H9 (cell line): Measurements from ENCODE around the gene MXD3. TPM values are rescaled to one million over a fixed set of nuclear protein-coding genes. Genes with fewer than 3 reads are reported as not detected.

ENCODE experiments used
- DNase-seq: peaks from one replicate; pipeline ENCODE4 v3.0.0-alpha.2; 2017
- H2AFZ ChIP-seq: one replicate; pipeline ENCODE4 v1.6.1; 2013; ENCODE audit warnings: mild to moderate bottlenecking, low read length, control low read depth, moderate library complexity
- H2AK5ac ChIP-seq: 2 replicates; pipeline ENCODE4 v1.6.1; 2013; ENCODE audit warnings: low read length, control low read depth, mixed read lengths; ENCODE audit not compliant: insufficient read length
- H2BK120ac ChIP-seq: one replicate; pipeline ENCODE4 v1.6.1; 2013; ENCODE audit warnings: low read depth, mild to moderate bottlenecking, low read length, control low read depth, inconsistent platforms; ENCODE audit not compliant: poor library complexity, severe bottlenecking
- H2BK12ac ChIP-seq: 2 replicates; pipeline ENCODE4 v1.6.1; 2013; ENCODE audit warnings: low read length, control low read depth, mixed read lengths, low read depth; ENCODE audit not compliant: insufficient read length
- H2BK15ac ChIP-seq: 2 replicates; pipeline ENCODE4 v1.6.1; 2013; ENCODE audit warnings: low read depth, low read length, control low read depth
- H2BK20ac ChIP-seq: one replicate; pipeline ENCODE4 v1.6.1; 2013; ENCODE audit warnings: low read depth, mild to moderate bottlenecking, low read length, control low read depth, inconsistent platforms; ENCODE audit not compliant: poor library complexity, severe bottlenecking
- H2BK5ac ChIP-seq: 2 replicates; pipeline ENCODE4 v1.6.1; 2013; ENCODE audit warnings: low read length, control low read depth, mixed read lengths; ENCODE audit not compliant: insufficient read length
- H3K14ac ChIP-seq: 2 replicates; pipeline ENCODE4 v1.6.1; 2013; ENCODE audit warnings: low read length, control low read depth; ENCODE audit not compliant: insufficient read depth
- H3K18ac ChIP-seq: 2 replicates; pipeline ENCODE4 v1.6.1; 2013; ENCODE audit warnings: low read depth, mild to moderate bottlenecking, mixed read lengths, low read length, control low read depth; ENCODE audit not compliant: insufficient read length
- H3K23ac ChIP-seq: 2 replicates; pipeline ENCODE4 v1.6.1; 2013; ENCODE audit warnings: low read length, control low read depth, mixed read lengths, low read depth; ENCODE audit not compliant: insufficient read length
- H3K23me2 ChIP-seq: 2 replicates; pipeline ENCODE4 v1.6.1; 2013; ENCODE audit warnings: low read depth, mild to moderate bottlenecking, mixed read lengths, low read length, control low read depth; ENCODE audit not compliant: insufficient read length, poor library complexity, severe bottlenecking
- H3K27ac ChIP-seq: 2 replicates; pipeline ENCODE4 v1.5.1; 2013; ENCODE audit warnings: low read length, control low read depth, mixed read lengths, low read depth; ENCODE audit not compliant: insufficient read length
- H3K27me3 ChIP-seq: 2 replicates; pipeline ENCODE4 v1.6.1; 2013; ENCODE audit warnings: low read length, control low read depth, inconsistent platforms; ENCODE audit not compliant: insufficient read depth
- H3K4ac ChIP-seq: 2 replicates; pipeline ENCODE4 v1.6.1; 2013; ENCODE audit warnings: low read depth, mild to moderate bottlenecking, control low read depth, inconsistent platforms, low read length, moderate library complexity
- H3K4me1 ChIP-seq: 2 replicates; pipeline ENCODE4 v1.6.1; 2013; ENCODE audit warnings: low read length, control low read depth, inconsistent platforms; ENCODE audit not compliant: insufficient read depth
- H3K4me2 ChIP-seq: 2 replicates; pipeline ENCODE4 v1.6.1; 2013; ENCODE audit warnings: low read length, control low read depth, mixed read lengths; ENCODE audit not compliant: insufficient read length, insufficient read depth
- H3K56ac ChIP-seq: 2 replicates; pipeline ENCODE4 v1.6.1; 2013; ENCODE audit warnings: low read depth, mild to moderate bottlenecking, mixed read lengths, low read length, control low read depth; ENCODE audit not compliant: insufficient read length
- H3K79me1 ChIP-seq: 2 replicates; pipeline ENCODE4 v1.6.1; 2013; ENCODE audit warnings: low read depth, mild to moderate bottlenecking, moderate library complexity, low read length, control low read depth, inconsistent platforms; ENCODE audit not compliant: insufficient read depth, poor library complexity, severe bottlenecking
- H3K79me2 ChIP-seq: 2 replicates; pipeline ENCODE4 v1.6.1; 2013; ENCODE audit warnings: low read length, control low read depth, inconsistent platforms; ENCODE audit not compliant: insufficient read depth
- H3K9ac ChIP-seq: 2 replicates; pipeline ENCODE4 v1.6.1; 2013; ENCODE audit warnings: low read length, control low read depth, mixed read lengths; ENCODE audit not compliant: insufficient read length; ENCODE audit errors: extremely low read depth
- H3K9me3 ChIP-seq: one replicate; pipeline ENCODE4 v1.6.1; 2013; ENCODE audit warnings: low read depth, low read length, inconsistent platforms; ENCODE audit not compliant: control insufficient read depth
- H3T11ph ChIP-seq: one replicate; pipeline ENCODE4 v1.6.1; 2013; ENCODE audit warnings: mild to moderate bottlenecking, low read length, control low read depth, inconsistent platforms
- H4K20me1 ChIP-seq: one replicate; pipeline ENCODE4 v1.6.1; 2013; ENCODE audit not compliant: control insufficient read depth, insufficient read length, insufficient read depth
- H4K5ac ChIP-seq: 2 replicates; pipeline ENCODE4 v1.6.1; 2013; ENCODE audit warnings: low read depth, mild to moderate bottlenecking, mixed read lengths, low read length, control low read depth; ENCODE audit not compliant: insufficient read length
- H4K8ac ChIP-seq: replicated peaks from 2 replicates; pipeline ENCODE4 v1.6.1; 2013; ENCODE audit warnings: low read length, control low read depth, mixed read lengths, low read depth; ENCODE audit not compliant: insufficient read length
- H4K91ac ChIP-seq: 2 replicates; pipeline ENCODE4 v1.6.1; 2013; ENCODE audit warnings: low read depth, mild to moderate bottlenecking, moderate library complexity, mixed read lengths, low read length, control low read depth; ENCODE audit not compliant: insufficient read length
- H3K27ac Mint-ChIP-seq, 3 experiments: 2 replicates in 2 of 3; 3 replicates in 1 of 3; pipeline ENCODE4 v1.8.0; 2020 to 2021; ENCODE audit warnings: mixed read lengths in 3 of 3, mild to moderate bottlenecking in 1 of 3, moderate library complexity in 1 of 3
- H3K27me3 Mint-ChIP-seq: 2 replicates; pipeline ENCODE4 v1.8.0; 2021; ENCODE audit warnings: low read depth, mild to moderate bottlenecking, moderate library complexity, mixed read lengths
- H3K36me3 Mint-ChIP-seq, 3 experiments: 2 replicates in 2 of 3; 3 replicates in 1 of 3; pipeline ENCODE4 v1.8.0; 2020 to 2021; ENCODE audit warnings: low read depth in 3 of 3, mixed read lengths in 3 of 3; ENCODE audit not compliant: insufficient read depth in 1 of 3
- H3K4me1 Mint-ChIP-seq, 2 experiments: 2 replicates each; pipeline ENCODE4 v1.8.0; 2020; ENCODE audit warnings: mixed read lengths in 2 of 2
- H3K4me3 Mint-ChIP-seq, 2 experiments: 2 replicates in 1 of 2; 3 replicates in 1 of 2; pipeline ENCODE4 v1.8.0; 2020 to 2021; ENCODE audit warnings: mild to moderate bottlenecking in 2 of 2, mixed read lengths in 2 of 2, moderate library complexity in 1 of 2
- H3K9me3 Mint-ChIP-seq, 2 experiments: 2 replicates in 1 of 2; 3 replicates in 1 of 2; pipeline ENCODE4 v1.8.0; 2020; ENCODE audit warnings: mild to moderate bottlenecking in 2 of 2, mixed read lengths in 2 of 2, moderate library complexity in 1 of 2
- WGBS: extraction: QIAGEN DNeasy Blood & Tissue Kit; methylation state at CpG from one replicate; pipeline ENCODE4 v1.1.7; 2013; ENCODE audit warnings: missing lambda C conversion rate, low lambda C conversion rate, mixed read lengths; ENCODE audit not compliant: insufficient read length; ENCODE audit errors: extremely low coverage; 5-methylcytosine and 5-hydroxymethylcytosine counted together
- total RNA-seq: library from RNA; stranded (reverse); gene quantifications from 2 replicates; pipeline ENCODE4 v1.2.1, GENCODE V29; 2021
- TF ChIP-seq, protein P1 (sequence below): fragments of 200-600 bp; sonication (generic); conservative IDR thresholded peaks from 3 replicates; pipeline ENCODE4 v1.8.0; 2021; ENCODE audit warnings: antibody characterized with exemption, mild to moderate bottlenecking

Gene MXD3
- total RNA-seq, 1 experiment from 2014 or later = 9.8 TPM

DNA sequence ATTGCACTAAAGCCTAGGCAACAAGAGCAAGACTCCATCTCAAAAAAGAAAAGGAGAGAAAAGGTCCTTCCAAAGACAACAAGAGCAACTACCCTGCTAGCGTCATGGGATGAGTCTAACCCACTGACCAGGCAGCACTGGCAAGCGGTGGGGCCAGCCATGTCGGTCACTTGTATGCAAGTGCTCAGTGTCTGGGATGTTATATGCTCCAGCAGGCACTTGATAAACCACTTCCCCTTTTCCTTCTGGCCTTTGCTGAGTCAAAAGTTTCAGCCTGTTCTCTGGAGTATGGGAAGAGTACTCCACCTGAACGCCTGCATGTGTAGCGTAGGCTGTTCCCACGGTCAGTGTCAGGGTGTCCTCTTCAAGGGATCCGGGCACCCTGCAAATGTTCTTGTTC is 9.2 kb upstream of the MXD3 start:
- H3K23me2 ChIP-seq = no peaks in the 10 kb centered on the region
- no peak overlapping the region for H2BK5ac ChIP-seq
- no peaks in the 10 kb centered on the region for H4K20me1 ChIP-seq
- no peak overlapping the region for H2AK5ac ChIP-seq
- H2BK120ac ChIP-seq = no peak overlapping the region
- H3T11ph ChIP-seq = no peak overlapping the region
- no peaks in the 10 kb centered on the region for H3K27me3 Mint-ChIP-seq
- H2BK15ac ChIP-seq = no peak overlapping the region
- whole genome bisulfite sequencing = no CpG with 5 or more reads among the region's 7 CpGs
- H2BK12ac ChIP-seq = no peak overlapping the region
- H3K4me3 Mint-ChIP-seq = no peak overlapping the region
- H3K79me1 ChIP-seq = no peaks in the 10 kb centered on the region
- H3K23ac ChIP-seq = no peak overlapping the region
- H3K14ac ChIP-seq = no peak overlapping the region
- no peak overlapping the region for H3K56ac ChIP-seq
- no peak overlapping the region for H3K4ac ChIP-seq
- no peaks in the 10 kb centered on the region for H3K79me2 ChIP-seq
- no peak overlapping the region for H4K5ac ChIP-seq
- peaks cover 8 to 13% (median 8%) of the 10 kb centered on the region in 3 experiments; a peak in 6 of 7 replicates for H3K36me3 Mint-ChIP-seq
- no peaks in the 10 kb centered on the region for H3K27me3 ChIP-seq
- H4K91ac ChIP-seq = no peak overlapping the region
- H3K27ac ChIP-seq = no peak overlapping the region
- H3K4me1 Mint-ChIP-seq = peaks cover 18 to 19% of the 10 kb centered on the region in 2 experiments
- H3K9ac ChIP-seq = no peak overlapping the region
- TF ChIP-seq, protein P1, sequence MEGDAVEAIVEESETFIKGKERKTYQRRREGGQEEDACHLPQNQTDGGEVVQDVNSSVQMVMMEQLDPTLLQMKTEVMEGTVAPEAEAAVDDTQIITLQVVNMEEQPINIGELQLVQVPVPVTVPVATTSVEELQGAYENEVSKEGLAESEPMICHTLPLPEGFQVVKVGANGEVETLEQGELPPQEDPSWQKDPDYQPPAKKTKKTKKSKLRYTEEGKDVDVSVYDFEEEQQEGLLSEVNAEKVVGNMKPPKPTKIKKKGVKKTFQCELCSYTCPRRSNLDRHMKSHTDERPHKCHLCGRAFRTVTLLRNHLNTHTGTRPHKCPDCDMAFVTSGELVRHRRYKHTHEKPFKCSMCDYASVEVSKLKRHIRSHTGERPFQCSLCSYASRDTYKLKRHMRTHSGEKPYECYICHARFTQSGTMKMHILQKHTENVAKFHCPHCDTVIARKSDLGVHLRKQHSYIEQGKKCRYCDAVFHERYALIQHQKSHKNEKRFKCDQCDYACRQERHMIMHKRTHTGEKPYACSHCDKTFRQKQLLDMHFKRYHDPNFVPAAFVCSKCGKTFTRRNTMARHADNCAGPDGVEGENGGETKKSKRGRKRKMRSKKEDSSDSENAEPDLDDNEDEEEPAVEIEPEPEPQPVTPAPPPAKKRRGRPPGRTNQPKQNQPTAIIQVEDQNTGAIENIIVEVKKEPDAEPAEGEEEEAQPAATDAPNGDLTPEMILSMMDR = no peak
- no peaks in the 10 kb centered on the region for H3K9me3 ChIP-seq
- no peak overlapping the region for H3K27ac Mint-ChIP-seq
- H3K4me2 ChIP-seq = no peak overlapping the region
- no peaks in the 10 kb centered on the region; a peak in 1 of 5 replicates for H3K9me3 Mint-ChIP-seq
- H2AFZ ChIP-seq = no peak overlapping the region
- H3K18ac ChIP-seq = no peak overlapping the region
- no peak overlapping the region for H4K8ac ChIP-seq
- H3K4me1 ChIP-seq = peaks cover 7% of the 10 kb centered on the region; the same call in 1 of the 2 replicates
- no peak for DNase-seq
- H2BK20ac ChIP-seq = no peak overlapping the region
